NK-92 treated with Interleukin-12 subunit alpha and Interleukin-12 subunit beta, amount 100 ng/mL, for 24 hours (cell line): ENCODE data around the gene LRRC27.
"Not testable (repeated sequence)": the region's sequence is repeated elsewhere in the genome, so short reads cannot be mapped to it uniquely, and the experiment has no call there.

Experiments
- DNase-seq: peaks from one replicate; lab custom pipeline; 2025; lab: John Stamatoyannopoulos, UW

Gene LRRC27

DNA sequence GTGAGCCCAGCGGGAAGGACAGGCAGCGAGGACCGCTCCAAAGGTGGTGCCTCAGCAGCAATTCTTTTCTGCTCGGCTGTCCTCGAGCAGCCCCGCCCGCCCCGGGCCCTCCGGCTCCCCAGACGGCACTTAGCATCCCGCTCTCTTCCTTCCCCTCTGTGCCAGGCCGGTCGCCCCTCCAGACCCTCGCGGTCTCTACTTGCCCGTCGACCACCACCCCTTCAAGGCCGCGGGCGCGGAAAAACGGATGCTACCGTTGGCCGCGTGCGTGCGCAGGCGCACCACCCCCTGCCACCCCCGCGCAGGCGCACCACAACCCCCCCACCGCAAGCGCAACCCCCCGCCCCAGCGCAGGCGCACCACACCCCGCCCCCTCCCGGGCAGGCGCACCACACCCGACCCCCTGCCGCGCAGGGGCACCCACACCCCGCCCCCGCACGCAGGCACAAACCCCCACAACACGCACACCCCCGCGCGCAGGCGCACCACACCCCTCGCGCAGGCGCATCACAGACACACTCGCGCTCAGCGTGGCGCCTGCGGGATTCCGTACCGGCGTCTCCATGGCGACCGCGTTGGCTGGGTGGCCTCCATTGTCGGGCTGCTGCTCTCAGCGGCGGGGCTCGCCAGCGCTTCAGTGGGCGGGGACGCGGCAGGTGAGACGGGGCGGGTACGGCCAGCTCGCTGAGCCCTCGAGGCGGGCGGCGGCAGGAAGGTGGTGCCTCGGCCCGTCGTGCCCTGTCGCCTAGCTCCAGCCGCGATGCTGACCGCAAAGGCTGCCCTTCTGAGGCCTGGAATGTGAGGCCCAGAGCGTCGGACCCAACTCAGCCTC lies at the start of gene LRRC27:
TSS of gene LRRC27 (plus strand) at position 593 of the 832 bp plus-strand sequence. CDS start 1,332 bp downstream, outside the sequence.
- DNase-seq = peak; percentile 82

DNA sequence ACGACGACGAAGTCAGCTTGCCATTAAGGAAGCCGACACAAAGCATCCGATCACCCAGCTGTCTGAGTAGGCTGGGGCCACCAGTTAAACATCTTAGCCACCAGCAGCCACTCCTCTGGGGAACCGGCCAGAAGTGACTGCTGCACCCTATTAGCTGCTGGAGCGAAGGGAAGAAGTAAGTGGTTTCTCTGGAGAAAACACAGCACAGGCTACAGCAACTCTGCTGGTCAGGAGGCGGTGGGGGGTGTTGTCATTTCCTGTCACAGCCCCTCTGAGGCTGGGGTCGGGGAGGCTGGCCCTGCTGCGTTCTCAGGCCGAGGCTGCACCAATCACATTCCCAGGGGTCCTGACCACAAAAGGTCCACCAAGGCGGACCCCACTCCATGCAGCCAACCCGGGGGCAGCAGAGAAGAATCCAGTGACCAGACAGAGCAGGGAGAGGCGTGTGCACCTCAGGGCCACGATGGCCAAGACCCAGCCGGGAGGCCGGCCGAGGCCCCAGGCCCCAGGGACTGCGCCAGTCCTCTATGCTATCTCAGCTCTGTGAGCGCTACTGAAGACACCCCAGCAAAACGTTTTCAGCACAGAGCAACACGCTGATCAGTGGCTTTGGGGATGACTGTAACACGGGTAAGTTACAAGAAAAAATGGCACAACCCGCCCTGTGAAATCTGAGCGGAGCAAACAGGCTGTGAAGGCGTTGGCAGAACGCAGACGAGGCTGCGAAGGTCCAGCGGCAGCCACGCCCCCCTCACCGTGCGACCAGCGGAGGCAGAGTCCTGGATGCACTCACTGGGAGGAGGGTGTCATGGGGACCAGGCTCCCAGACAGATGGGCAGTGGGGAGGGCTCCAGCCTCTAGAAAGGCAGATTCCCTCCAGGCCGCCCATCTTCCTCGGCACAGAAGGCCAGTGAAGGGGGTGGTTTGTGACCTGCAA lies 49.1 kb upstream of the LRRC27 start:
- no peak for DNase-seq

- DNase-seq = no peak
Observed at GRCh38 chr10:132283604-132284382, 48.2 kb upstream of the LRRC27 start.

GRCh38 chr10:132289439-132289838 lies 42.6 kb upstream of the LRRC27 start:
- DNase-seq = no peak

DNA sequence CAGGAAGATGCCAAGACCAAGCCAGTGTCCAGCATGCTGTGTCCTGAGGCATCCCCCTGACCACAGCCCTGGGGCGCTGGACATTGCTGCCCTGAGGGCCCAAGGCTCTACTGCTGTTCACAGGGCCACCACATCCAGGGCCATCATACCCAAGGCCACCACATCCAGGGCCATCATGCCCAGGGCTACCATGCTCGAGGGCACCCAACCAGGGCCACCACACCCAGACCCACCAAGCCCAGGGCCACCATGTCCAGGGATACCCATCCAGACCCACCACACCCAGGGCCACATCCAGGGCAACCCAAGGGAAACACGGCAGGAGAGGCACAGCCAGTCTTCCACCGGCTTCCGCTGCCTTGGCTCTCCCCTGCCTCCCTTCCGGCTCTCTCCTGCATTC lies 41.4 kb upstream of the LRRC27 start:
- DNase-seq = no peak

DNA sequence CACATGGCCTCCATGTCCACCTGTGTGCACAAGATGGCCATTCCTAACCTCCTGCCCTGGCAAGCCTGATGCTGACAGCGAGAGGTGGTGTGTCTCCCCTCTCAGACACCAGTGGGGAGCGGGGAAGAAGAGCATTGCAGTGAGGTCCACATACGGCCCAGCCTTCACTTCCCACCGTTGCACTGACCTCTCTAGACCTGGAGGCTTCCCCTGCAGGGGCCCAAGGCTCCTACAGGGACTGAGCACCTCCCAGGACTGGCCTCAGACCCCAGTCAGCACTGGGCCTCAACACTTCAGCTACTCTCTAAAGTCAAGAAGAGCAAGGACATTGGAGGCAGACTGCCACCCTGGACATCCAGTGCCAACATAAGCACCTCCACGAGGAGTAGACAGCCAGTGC lies 40.2 kb upstream of the LRRC27 start:
- DNase-seq = no peak

DNA sequence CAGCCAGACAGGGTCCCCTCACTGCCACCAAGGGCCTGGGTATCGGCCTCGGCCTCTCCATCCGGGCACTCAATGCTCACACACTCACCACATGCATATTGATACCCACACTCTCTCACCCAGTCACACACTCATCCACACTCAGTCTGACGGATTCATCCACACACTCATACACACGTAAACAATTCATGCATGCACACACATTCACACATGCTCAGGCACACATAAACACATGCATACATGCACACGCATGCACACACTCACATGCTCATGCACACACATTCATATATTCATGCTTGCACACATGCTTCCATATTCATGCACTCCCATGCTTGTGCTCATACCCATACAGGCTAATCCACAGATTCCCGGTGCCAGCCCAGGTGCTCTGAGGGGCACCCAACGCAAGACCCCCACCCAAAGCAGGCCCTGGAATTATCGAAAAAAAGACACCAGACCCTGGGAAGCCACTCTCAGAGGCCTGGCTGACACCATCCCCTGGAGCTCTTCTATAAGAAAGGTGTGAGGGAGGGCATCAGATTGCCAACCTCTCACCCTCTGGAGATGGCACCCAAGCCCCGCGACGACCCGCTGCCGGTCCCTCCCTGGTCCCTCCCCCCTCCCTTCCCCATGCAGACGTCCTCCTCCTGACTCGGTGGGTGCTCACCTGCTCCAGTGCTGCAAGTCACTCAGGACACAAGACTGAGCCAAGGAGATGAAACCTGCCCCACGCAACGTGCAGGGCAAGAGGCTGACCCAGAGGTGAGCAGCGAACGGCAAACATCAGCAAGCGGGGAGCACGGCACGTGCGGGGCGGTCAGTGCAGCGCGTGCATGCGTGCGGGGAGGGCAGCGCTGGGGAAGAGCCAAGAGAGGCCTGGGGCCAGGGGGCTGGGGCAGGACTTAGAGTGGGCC lies 39.4 kb upstream of the LRRC27 start:
- DNase-seq = no peak

- DNase-seq = no peak
Observed at GRCh38 chr10:132293201-132293812, 38.7 kb upstream of the LRRC27 start.

- DNase-seq = no peak
Observed at GRCh38 chr10:132293813-132294520, 38.0 kb upstream of the LRRC27 start.

DNA sequence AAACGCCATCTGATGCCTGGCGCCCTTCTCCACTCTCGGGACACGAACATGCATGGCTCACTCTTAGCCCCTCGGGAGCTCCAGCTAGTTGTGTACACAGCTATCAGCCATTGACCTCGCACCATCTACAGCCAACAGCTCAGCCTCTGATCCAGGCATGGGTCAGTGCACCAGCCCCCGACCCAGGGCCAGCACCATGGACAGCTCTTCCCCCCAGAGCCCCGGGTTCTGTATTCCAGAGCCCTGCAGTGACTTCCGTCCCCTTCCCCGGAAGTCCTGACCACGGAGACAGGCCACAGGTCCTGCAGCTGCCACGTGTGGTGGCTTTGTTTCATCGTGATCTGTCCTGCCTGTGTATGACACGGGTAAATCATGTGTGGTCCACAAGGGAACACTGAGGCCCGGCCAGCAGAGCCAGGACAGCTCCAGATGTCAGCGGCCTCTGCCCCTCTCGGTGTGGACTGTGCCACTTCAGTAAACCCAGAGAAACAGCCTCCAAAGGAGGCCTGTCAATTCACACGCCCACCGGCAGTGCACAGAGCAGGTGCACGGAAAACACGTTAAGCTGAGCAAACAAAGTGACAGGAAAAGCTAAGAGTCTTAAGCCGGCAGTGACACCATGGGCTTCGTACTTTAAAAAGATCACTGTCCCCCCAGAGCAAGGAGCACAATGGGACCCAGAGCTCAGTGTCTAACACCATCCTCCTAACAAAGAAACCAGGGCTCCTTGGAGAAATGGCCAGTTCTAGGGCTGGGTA lies 37.3 kb upstream of the LRRC27 start:
- DNase-seq = no peak

- not testable (repeated sequence) for DNase-seq
Observed at GRCh38 chr10:132295481-132295880, 36.5 kb upstream of the LRRC27 start.

GRCh38 chr10:132296666-132297443 lies 35.1 kb upstream of the LRRC27 start:
- DNase-seq = no peak

- DNase-seq = no peak
Observed at GRCh38 chr10:132297526-132297925, 34.5 kb upstream of the LRRC27 start.

DNA sequence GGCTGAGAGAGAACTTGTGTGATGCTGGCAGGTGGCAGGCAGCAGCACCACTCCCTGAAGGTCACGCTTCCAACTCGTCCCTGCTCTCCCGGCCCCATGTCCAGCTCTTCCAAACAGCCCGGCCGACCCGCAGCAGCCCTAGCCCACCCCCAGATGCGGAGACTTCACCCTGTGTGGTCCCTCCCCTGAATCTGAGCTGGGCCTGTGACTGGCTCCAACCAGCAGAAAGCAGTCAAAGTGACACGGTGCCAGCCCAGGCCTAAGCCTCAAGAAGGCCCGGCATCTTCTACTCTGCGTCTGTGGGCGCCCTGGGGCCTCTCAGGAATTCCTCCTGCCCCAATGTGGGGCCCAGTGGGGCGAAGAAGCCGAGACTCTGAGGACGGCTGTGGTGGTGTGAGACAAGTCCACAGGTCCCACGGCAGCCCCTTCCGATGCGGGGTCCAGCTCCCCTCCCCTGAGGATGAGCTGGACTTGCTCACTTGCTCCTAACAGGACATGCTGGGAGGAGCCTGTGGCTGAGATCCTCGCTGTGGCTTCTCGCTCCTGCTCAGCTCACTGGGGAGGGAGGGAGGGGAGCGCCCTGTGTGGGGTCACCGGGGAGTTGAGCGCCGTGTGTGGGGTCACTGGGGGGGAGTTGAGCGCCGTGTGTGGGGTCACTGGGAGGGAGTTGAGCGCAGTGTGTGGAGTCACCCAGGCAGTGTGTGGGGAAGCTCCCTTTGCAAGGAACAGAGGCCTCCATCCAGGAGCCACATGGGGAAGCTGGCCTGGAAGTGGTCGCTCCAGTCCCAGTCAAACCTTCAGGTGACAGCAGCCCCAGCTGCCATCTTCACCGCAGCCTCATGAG lies 33.7 kb upstream of the LRRC27 start:
- no peak for DNase-seq

DNA sequence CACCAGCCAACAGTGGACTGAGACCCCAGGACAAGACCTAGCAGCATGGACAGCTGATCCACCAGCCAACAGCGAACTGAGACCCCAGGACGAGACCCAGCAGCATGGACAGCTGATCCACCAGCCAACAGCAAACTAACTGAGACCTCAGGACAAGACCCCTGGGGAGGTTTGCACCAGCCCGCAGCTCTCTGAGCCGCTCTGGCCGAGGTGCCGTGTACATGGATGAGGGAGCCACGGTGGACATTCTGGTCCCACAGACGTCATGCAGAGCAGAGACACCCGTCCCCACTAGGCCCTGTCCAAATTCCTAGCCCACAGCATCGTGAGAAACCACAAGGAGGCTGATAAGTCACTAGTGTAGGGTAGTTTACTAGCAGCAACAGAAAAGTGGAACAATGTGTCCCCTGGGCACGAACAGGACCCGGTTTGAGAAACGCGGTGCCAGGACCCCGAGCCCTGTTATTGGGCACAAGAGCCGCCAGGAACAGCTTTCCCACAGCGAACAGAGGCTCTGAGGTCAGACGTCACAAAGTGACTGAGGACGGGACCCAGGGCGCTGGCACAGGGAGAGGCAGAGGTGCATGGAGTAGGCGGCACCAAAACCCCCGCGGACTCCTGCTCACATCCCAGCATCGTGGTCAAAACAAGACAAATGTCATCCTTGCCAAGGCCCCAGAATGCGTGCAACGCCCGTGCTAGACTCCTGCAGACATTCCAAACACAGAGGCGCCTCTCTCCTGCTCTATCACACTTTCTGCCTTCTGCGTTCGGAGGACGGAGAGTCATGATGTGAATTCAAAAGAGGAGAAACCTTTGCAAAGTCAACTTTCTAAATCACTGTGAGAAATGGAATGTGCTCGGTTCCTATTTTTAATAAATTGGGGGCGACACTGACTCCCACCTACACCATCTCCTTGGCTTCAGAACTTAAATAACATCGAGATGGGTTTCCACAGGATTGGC lies 32.3 kb upstream of the LRRC27 start:
- DNase-seq = no peak

DNA sequence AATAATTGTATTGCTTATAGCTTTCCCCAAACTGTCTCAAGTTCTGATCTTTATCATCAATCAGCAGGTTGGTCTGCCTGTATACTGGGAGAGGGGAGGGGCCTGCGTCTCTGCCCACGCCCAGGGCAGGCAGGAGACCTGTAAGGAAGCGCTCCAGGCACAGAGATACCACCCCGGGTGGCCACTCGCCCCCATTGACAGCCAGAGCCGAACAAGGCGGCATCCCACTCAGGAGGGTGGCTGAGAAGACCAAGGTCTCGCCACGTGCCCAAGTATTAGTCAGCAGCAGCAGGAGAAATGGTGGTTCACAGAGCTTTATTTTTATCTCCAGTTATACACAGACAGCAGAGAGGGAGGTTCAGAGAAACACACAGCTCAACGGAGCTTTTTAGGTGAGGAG lies 31.4 kb upstream of the LRRC27 start:
- DNase-seq = no peak
